ENCODE measurements around the gene FXYD3.

Gene FXYD3

DNA sequence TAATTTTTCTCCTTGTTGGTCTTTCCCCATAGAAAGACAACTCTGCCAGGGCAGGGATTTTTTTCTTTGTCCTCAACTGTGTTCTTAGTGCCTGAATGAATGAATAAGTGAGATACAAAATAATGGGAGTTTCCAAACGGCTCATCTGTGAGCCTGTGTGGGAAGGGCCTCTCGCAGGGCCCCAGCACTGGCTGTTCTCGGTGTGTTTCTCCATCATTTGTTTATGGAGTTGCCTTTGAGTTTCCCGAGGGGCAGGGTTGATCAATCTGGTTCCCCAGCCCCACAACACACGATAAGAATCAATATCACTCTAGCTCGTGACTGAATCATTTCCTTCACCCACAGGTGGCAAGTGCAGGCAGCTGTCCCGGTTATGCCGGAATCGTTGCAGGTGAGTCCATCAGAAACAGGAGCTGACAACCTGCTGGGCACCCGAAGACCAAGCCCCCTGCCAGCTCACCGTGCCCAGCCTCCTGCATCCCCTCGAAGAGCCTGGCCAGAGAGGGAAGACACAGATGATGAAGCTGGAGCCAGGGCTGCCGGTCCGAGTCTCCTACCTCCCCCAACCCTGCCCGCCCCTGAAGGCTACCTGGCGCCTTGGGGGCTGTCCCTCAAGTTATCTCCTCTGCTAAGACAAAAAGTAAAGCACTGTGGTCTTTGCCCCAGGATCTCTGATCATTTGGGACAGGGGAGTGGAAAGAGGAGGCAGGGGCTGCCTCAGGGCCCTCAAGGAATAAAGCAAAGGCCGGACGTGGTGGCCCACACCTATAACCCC lies 53.8 kb downstream of the FXYD3 start:
- intact Hi-C loops (cut with DNase I): no loop called here
- no peak for DNase-seq

DNA sequence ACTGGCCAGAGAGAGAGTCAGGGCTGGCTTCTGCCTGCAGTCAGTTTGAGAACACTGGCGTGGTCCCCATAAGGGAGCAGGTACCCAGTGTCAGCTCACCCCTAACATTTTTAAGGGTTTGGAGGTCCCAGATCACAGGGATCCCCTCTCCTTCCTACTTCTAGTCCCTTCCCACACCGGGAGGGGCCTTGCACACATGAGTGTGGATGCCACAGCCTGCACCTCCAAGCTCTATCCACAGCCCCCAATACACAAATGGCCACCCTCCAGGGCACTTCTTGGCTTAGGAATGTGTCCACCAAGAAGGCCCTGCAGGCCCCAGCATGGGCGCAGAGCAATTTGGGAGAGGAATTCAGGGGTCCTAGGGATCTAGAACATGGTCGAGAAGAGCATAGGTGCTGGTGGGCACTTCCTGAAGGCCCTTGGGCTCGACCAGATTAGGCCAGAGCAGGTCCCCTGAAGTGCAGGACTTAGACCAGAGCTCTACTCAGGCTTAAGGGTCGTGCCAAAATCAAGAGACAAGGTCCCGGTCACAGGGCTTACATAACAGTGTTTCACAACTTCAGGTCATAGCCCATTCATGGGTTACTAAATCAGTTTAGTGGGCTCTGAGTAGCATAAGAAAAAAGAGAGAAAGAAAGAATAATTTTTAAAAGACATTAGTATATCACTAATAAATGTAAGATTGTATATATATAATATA lies 54.9 kb downstream of the FXYD3 start:
- intact Hi-C loops (cut with DNase I): no loop called here
- DNase-seq: no peak

DNA sequence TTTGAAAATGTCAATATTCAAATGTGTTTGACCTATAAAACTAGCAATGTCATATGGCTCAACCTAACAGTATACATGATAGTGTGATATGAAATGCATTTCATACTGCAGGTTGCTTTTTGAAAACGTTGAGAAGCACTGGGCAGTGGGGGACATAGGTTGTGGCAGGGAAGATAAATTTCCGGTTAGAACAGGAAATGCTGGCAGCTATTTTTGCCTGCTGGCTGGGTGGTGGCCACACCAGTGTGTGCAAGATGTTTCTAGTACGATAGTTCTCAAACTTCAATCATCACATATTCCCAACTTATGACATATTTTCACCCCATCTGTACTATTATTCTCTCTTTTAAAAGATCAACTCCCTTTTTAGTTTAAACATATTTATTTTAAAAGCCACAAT lies 56.1 kb downstream of the FXYD3 start:
- no peak for DNase-seq
- intact Hi-C loops (cut with DNase I): no loop called here
